PFSK-1 (cell line): ENCODE results near the gene CNTN4.

ENCODE experiments used
- FOXP2 ChIP-seq: optimal IDR thresholded peaks from 2 replicates; pipeline ENCODE3; 2011; ENCODE audit warnings: borderline replicate concordance, control low read depth, inconsistent platforms; ENCODE audit not compliant: insufficient read depth; ENCODE audit errors: extremely low read length, extremely low read depth
- POLR2AphosphoS5 ChIP-seq: IDR thresholded peaks from 2 replicates; pipeline ENCODE4 v1.6.1; 2012; ENCODE audit warnings: low read depth, mild to moderate bottlenecking, control low read depth, low read length, moderate library complexity
- REST ChIP-seq, 2 experiments: IDR thresholded peaks; 2 replicates each; pipeline versions ENCODE4 v1.6.1 to v1.8.0; 2011 to 2012; ENCODE audit warnings: low read depth in 2 of 2, low read length in 2 of 2, control low read depth in 1 of 2, inconsistent platforms in 1 of 2, mild to moderate bottlenecking in 1 of 2, moderate library complexity in 1 of 2; ENCODE audit not compliant: insufficient read depth in 1 of 2
- SIN3A ChIP-seq: IDR thresholded peaks from 2 replicates; pipeline ENCODE4 v1.6.1; 2012; ENCODE audit warnings: mild to moderate bottlenecking, low read length, moderate library complexity, borderline replicate concordance; ENCODE audit not compliant: insufficient read depth
- TAF1 ChIP-seq: IDR thresholded peaks from 2 replicates; pipeline ENCODE4 v1.6.1; 2012; ENCODE audit warnings: low read length, control low read depth, borderline replicate concordance; ENCODE audit not compliant: insufficient read depth

GRCh38 chr3:3037156-3037555 is 938.5 kb downstream of the CNTN4 start:
- TF ChIP-seq POLR2AphosphoS5, result no peak
- no peak for TF ChIP-seq TAF1
- no peak for TF ChIP-seq REST (IDR thresholded peaks at IDR 0.05; ENCODE audit: insufficient read depth in 1 of 2, low read depth in 2 of 2, low read length in 2 of 2)
- no peak for TF ChIP-seq SIN3A
- TF ChIP-seq FOXP2, result no peak
